ENCODE measurements around the gene INHBA.

DNA sequence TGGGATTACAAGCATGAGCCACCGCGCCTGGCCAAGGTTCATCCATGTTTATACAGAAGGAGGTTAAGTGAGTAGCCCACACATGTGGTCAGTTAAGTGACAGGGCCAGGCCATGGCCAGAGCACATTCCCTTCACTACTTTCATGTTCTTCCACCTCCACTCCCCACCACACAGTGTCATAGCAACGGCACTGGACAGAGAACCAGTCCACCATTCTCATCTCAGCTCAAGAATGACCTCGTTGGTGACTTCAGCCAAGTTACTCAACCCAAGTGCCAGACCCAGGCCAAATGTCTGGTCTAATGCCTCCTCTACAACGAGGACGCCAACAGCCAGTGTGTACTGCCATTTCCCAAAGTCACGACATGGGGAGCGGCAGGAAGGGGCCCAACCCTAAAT, 62.4 kb downstream of the INHBA start:
- TF ChIP-seq POLR2AphosphoS5 (IDR thresholded peaks at IDR 0.05; ENCODE audit: low read depth, low read length) (no peak), TAF1 (IDR thresholded peaks at IDR 0.05; ENCODE audit: low read depth, low read length) (no peak), POLR2A (IDR thresholded peaks at IDR 0.05; ENCODE audit: low read depth, low read length) (no peak), PAX5 (IDR thresholded peaks at IDR 0.05; ENCODE audit: insufficient read depth, low read length, severe bottlenecking) (no peak), POU2F2 (IDR thresholded peaks at IDR 0.05; ENCODE audit: low read depth, low read length) (no peak)
